ENCODE results near the gene BCL11A. TPM values are rescaled to one million over a fixed set of nuclear protein-coding genes. Genes with fewer than 3 reads are reported as not detected.

The BCL11A gene
- total RNA-seq, 1 donor from 2014 or later, result 128 TPM

DNA sequence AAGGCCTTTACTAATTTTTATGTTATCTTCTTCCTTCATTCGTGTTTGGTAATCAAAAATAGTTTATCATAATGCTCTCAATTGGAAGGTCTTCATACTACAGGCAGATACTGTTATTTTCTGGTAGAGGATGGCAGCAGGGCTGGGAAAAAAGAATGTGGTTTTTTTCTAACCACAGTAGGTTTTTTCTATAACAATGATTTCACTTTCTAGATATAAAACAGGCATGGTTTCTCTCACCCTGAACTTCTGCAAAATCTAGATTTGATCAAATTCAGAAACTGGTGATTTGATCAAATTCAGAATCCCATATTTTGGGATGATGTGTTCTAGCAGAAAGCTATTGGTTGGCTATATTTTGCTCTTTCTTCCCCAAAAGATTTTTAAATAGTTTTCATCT, 27.6 kb downstream of the BCL11A start:
- DNase-seq, result no peak

DNA sequence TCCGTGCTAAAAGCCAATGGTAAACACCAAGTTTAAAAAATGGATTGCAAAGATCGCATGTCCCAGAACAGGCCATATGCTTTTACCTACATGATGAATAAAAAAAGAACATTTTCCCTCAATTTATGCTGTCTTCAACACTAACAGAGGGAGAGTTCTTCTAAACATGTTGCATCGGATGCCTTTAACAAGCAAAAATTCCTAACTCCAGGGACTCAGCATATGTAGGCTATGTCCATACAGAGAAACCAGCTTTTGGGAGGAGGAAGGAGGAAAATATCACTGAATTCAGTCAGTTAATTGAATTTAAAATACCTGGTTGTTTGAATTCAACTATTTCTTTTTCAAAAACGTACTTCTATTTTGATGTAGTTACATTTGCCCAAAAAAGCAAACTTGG, 28.6 kb downstream of the BCL11A start:
- DNase-seq, result no peak

DNA sequence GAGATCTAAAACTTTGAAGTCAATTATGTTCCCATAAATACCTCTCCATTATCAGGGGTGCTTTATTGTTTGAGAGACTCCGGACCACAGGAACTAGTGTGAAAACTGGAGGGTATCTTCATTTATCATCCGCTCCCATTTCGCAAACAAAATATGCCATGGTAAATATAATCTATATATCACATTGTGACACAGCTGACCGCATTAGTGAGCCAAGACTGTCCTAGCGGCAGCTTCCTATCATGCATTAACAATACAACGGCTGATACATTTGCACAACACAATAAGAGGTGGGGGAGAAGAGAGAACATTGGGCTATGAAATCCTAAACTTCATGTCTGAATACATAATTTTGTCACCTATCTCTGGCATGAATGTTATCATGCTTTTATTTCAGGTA, 29.5 kb downstream of the BCL11A start:
- no peak for DNase-seq

DNA sequence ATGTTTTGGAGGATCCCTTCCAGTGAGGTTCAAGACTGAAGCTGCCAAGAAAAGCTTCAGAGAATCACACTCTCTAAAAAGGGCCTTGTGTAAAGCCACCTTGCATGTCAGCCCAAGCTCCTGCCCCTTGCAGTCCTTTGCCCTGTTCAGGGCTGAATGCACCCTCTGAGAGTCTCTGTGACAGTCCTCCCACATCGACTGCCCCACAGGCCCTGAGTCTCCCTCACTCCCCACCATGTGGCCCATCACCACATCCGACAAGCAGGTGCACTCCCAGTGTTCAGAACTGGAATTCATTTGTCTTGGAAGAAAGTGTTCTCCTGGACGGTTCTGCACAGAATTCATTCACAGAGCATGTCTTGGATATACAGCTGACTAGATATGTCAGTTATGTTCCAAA, 31.0 kb downstream of the BCL11A start:
- DNase-seq, result no peak

DNA sequence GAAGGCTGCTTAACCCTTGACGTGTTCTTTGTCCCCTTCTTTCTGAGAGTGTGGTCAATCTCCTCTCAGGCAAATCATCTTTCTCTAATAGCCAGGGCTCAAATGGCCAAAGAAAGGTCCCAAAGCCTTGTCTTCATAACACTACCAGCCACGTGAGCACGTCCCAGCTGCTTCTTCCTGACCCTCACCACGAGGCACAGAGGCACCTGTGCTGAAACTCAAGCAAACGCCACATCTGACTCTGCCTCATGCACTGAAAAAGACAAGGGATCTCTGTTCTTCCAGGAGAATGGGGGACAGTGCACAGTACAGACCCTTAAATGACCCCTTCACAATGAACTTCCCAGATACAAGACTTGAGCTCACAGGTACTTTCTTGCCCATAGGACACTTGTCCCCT, 31.8 kb downstream of the BCL11A start:
- DNase-seq, result no peak

DNA sequence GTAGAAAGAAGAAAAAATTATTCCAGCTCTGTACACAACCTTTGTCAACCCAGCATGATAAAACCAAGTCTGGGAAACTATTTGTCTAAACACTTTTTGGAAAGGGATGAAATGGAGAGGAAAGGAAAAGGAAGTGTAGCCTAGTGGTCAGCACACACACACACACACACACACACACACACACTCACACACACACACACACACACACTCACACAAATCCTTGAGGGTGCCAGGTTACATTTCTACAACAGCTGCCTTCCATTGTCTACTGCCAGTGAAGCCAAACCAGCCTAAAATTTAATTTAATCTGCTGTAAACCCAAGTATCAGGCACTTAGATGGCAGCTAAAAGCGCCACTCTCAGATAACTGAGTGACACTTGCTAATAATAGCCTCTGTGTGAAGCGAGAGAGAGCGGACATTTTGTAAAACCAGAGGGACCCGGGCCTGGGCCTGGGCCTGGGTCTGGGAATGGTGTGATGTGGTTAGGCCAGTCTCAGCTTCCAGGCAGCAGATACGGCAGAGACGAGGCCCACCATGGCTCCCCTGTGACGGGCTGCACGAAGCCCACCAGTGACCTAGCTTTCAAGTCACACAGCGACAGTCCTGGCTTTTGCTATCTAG, 32.4 kb downstream of the BCL11A start:
- no peak for DNase-seq

DNA sequence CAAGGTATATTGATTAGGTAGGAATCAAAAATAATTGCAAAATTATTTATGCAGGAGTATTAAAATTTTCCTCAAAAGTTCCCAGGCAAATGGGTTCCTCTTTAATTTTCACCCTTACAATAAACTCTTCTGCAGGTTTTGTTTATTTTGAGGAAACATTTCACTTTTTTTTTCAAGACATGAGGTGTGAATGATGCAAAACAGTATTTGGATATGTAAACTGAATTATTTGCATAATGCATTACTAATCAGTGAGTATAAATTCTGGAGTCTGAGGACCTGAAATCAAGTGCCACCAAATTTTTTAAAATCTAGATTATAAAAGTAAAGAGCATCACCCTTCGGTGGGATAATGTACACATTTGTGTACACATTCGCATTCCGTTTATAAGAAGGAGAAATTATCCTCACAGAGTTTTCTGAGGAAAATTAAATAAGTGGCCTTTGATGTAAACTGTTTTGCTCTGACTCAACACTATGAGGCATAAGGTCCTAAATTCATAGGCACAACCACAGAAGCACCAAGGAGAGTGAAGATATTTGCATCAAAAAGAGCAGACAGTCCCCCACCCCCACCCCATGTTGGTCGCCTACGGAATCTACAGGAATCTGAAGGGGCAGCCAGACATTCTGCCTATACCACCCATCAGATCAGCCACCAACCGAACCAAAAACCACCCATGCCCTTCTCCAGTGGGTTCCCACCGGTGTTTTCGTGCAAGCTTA, 33.1 kb downstream of the BCL11A start:
- DNase-seq, result no peak

DNA sequence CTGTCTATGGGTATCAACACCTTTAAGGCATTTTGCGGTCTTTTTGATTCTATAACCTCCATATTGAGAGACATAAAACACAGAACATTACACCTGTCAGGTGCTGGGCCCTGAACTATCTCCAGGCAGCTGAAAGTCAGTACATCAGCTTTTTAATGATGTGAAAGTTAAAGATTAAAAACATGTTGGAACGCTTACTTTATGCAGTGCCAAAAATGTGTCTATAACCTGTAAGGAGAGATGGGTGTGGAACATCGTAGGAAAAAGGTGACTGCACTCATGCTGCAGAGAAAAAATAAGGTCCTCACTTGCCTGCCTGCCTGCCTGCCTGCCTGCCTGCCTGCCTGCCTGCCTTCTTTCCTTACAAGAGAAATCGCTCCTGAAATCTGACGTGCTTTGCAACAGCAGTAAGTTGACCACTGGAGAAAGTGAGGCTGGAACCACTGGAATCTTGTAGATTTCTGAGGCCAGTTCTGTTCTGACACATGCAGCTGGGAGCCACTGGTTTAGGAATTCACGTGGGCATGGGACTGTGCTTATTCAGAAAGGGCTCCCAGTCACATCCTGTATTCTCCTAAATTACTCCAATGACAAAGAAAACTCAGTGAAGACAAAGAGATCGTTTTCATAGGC, 34.1 kb downstream of the BCL11A start:
- DNase-seq, result no peak

DNA sequence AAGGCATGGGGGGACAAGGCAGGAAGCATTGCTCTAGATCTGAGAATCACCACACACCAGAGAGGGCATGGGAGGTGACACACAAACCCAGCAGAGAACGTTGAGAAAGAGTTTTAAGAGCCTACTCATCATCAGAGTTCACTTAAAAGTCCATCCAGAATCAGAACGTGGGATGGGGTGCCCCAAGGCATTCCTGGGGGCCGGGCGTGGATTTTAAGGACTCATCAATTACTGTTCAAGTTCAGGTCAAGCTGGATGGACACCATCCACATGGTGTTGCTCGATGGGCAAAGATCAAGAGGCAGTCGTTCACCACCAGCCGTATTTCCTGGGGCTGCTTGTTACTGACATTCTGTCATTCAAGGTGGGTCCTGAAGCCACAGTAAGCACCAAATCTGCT, 34.9 kb downstream of the BCL11A start:
- no peak for DNase-seq

DNA sequence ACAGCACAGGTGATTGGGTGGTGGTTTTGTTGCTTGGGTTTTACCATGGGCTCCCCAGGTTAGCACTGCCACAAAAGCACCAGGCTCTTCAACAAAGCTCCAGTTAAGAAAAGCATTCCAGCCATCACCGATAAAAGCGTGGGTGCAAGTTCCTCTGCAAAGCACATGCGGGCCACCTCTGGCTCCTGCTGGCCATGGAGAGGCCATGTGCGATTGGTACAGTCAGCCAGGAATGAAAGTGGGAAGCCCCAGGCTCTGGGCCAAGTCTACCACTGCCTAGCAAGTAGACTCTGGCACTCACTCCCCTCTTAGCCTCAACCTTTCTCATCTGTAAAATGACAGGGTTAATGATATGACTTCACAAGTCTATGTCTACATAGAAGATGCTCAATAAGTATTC, 36.0 kb downstream of the BCL11A start:
- DNase-seq, result no peak

DNA sequence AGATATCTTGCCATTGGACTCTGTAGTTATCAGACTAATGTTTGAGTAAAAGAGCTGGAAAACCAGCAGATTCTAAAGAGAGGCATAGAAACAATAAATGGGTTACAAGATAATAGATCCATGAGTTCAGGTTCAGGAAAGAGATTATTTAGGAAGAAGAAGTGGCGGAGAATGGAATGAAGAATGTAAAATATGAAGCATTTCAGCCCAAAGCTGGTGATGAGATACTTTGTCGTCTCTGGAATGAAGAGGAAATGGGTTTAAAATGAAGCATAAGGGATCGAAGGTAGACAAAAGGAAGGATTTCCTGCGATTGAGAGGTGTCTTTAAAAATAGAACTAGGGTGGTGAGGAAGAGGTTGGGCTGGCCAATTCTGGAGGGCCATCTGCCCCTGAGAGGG, 36.6 kb downstream of the BCL11A start:
- no peak for DNase-seq

DNA sequence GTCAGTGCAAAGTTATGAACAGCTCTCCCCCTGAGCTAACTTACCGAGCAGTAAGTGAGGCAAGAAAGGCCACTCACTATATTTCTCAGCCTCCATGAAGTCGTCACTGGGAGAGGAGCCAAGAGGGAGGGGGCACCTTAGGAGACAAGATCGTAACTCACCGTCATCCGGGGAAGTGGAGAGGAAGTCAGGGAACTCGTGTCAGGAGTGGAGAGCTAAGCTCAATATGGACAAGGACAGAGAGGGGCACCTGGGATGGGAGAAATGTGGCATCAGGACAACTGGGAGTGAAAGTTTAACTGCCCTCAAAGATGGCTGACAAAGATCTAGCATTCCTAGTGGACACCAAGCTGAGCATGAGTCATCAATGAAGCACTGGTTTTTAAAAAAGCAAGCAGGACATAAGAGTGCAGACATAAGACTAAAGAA, 37.1 kb downstream of the BCL11A start:
- DNase-seq, result no peak

DNA sequence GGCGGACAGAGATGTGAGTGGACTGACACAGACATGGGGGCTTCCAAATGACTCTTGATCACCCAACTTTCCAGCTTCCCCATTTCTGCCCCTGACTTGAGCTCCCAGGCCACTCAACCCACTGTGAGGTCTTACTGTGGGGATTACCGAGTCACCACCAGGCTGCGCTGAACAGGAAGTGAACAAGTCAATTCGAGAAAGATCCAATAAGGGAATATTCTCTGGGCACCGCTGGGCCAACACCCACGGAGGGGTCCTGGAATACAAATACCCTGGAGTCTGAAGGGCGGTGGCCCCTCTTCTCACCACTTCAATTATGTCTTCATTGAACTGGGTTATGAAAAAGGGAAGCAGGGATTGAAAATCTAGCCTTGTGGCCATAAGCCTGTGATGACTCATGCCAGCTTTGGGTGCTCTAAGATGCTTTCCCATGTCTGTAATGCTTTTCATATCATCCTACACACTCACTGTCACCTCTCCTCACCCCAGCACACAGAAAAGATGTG, 37.7 kb downstream of the BCL11A start:
- no peak for DNase-seq

DNA sequence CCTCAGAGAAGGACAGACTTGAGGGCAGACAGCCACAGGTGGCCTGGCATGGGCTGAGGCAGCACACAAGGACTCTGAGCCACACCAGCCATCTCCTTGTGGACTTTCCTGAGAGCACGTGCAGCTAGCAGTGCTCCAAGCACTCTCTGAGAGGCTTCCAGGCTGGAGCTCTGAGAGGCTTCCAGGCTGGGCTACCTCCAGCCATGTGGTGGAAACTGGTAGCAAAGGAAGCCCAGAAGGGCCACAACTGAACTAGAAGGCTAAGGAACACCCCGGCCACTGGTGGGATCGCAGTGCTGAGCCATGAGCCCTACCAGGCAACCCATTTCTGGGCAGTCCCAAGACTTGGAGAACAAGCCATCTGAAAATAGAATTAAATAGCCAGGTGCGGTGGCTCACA, 39.5 kb downstream of the BCL11A start:
- DNase-seq, result no peak

DNA sequence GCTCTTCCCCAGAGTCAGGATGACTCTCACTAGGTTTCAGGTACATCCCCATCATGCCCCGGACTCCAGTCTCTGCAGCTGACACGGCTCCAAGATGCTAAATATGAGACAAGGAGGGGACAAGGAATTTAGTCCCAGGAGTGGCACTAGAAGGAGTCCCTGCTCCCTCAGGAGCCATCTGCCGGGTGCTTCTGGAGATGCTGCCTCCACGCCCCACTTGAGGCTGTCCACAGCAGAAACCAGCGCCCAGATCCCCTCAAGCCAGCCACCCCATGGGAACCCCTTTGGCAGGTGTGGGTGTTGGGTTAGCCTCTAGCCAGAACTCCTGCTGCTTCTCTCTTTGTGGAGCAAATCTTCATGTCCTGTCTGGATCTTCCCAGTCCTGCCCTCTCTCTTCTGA, 40.3 kb downstream of the BCL11A start:
- DNase-seq, result no peak

DNA sequence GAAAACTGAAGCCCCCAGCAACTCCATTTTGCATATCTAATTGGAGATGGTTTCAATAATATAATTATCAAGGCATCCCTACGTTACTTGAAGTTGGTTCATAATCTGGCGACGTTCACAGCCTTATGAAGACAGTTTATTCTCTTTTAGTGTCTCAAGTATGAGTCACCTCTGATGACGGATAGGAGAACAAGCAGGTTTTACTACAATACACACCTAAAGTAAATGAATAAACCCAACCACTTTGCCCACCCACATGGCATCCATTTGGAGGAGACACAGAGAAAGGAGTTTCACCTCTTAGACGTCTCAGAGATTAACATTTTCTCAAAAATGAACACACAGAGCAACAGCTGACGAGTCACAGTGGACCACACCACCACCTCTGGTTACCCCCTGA, 40.8 kb downstream of the BCL11A start:
- no peak for DNase-seq

DNA sequence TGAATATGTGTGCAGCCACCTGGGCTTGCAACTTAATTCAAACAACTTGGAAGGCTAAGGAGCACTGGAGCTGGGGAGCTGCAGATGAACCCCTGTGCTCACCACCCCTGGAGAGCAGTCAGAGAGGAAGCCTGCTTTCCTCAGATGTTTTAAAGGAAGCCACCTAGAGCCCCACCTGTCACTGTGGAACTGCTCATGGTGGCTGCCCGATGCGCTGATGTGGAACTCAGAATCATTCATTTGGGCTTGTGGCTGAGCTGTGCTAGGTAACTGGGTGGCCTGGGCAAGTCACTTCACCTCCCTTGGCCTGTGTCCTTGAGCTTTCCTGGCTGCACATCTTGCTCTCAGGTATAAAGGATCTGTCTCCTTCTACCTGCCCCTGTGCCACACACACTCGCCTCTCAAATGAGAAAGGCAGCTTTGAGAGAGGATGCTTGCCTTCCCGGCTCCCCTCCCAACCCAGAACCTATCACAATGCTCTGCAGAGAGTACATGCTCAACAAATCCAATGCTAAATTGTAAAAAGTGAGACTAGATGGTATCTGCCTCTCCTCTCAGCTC, 41.3 kb downstream of the BCL11A start:
- no peak for DNase-seq

DNA sequence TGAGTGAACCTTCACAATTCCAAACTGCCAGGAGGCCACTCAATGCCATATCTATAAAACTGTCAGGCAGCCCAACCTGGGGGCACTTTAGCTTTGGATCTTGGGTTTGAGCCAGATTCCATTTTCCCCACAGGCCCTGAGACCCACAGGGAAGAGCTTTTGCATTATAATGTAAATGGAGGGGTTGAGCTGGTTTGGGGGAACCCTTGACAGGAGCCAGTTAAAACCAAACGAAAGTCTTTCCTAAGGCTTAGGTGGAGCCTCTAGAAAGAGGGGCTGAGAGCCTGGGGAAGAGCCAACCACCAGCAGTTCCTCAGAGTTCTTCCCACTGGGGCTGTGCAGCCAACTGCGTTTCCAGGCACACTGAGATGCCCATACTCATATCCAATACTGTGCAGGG, 42.7 kb downstream of the BCL11A start:
- DNase-seq, result no peak

DNA sequence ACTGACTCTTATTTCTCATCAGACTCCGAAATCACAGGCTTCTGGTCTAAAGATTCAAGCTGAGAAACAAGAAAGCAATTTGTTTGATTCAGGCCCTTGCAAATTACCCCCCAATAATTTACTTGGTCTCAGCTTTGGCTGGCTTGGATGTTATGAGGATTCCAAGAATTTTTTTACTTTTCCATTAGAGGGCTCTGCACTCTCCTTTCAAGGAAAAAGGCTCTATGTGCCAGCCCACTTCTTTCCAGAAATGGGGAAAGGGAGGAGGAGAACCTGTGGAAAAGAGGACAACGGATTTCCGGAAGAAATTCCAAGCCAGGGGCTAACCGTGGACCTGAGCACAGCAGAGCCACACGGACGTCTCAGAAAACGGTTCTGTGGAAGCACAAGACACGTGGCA, 44.4 kb downstream of the BCL11A start:
- DNase-seq, result no peak

DNA sequence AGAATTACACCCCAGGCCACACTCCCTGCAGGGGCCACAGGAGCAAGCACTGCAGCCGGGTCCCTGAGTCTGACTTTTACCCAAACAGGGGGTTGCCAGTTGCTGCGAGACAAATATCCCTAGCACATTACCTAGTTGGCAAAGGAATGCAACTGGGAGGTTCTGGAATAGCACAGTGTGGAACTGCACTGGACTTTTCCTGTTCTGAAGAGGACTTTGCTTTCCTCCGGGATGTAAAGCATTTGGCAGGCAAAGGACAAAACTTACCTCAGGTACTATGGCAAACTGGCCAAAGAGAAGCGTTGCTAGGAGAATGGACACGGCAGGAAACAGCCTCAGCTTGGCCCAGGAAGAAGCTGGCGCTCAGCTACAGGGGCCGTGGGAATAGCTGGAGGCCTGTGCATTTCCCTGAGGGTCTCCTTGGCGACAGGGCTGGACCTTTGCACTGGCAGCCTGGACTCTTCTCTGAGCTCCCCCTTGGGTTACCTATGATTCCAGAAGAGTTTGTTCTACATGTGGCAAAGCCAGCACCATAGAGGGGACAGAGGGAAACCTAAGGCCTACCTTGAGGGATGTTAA, 45.0 kb downstream of the BCL11A start:
- DNase-seq, result no peak

DNA sequence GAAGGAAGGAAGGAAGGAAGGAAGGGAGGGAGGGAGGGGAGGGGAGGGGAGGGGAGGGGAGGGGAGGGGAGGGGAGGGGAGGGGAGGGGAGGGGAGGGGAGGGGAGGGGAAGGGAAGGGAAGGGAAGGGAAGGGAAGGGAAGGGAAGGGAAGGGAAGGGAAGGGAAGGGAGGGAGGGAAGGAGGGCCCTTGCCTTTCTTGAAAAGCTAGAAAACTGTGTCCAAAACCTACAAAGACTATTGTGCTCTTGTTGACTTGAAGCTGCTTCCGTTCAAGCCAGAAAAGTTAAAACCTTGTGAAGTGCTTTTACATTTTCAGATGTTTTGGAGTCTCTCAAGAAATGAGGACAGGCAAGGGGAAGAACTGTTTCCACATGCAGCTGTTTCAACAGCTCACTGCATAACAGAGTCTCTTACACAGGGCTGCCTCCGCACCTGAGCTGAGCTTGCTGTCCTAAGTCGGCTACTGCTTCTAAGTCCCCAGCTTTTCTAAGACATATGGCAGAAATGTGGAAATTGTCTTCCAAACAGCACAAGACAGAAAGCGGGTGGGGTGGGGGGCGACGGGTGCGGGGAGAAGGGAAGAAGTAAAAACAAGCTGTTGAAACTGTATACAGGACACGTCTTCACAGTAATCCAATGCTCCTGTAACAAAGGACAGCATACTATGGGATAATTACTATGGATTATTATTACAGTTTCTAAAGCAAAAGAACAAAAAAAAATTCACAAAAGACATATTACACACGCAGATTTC, 46.1 kb downstream of the BCL11A start:
- no peak for DNase-seq

DNA sequence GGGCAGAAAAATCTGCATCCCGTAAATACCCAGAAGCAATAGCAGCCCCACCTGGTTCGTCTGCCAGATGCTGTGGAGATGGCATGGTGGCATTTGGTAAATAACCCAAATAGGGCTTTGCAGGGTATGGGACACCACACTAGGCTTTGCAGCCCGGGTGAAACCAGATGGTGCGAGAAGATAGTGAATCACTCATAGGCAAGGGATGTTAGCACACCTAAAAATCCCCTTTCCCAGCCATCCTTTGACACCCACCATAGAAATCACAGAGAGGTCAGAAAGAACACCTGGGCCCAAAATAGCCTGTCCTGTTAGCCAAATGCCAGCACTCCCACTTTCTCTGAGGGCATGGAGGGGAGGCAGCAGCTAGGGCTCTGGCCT, 47.6 kb downstream of the BCL11A start:
- DNase-seq, result no peak
